GM12864 (cell line): Measurements from ENCODE around the gene MAGEA12.
"Not testable (repeated sequence)": the region's sequence is repeated elsewhere in the genome, so short reads cannot be mapped to it uniquely, and the experiment has no call there.

Experiments used
- DNase-seq: peaks from one replicate; pipeline ENCODE4 v3.0.0-alpha.2; 2011; ENCODE audit warnings: low read depth
- H3K4me3 ChIP-seq: 2 replicates; pipeline ENCODE4 v1.5.1; 2011; ENCODE audit warnings: mild to moderate bottlenecking, low read depth, low read length, control low read depth
- TF ChIP-seq, protein P1 (sequence below): IDR thresholded peaks from 2 replicates; pipeline ENCODE4 v1.5.1; 2011; ENCODE audit warnings: low read depth, mild to moderate bottlenecking, moderate library complexity, low read length, control low read depth, inconsistent platforms; ENCODE audit errors: missing control alignments

The MAGEA12 gene

GRCh38 chrX:152735860-152736511 lies 2.4 kb downstream of the MAGEA12 start:
- TF ChIP-seq, protein P1, sequence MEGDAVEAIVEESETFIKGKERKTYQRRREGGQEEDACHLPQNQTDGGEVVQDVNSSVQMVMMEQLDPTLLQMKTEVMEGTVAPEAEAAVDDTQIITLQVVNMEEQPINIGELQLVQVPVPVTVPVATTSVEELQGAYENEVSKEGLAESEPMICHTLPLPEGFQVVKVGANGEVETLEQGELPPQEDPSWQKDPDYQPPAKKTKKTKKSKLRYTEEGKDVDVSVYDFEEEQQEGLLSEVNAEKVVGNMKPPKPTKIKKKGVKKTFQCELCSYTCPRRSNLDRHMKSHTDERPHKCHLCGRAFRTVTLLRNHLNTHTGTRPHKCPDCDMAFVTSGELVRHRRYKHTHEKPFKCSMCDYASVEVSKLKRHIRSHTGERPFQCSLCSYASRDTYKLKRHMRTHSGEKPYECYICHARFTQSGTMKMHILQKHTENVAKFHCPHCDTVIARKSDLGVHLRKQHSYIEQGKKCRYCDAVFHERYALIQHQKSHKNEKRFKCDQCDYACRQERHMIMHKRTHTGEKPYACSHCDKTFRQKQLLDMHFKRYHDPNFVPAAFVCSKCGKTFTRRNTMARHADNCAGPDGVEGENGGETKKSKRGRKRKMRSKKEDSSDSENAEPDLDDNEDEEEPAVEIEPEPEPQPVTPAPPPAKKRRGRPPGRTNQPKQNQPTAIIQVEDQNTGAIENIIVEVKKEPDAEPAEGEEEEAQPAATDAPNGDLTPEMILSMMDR, result no peak
- DNase-seq, result no peak
- no peak overlapping the region for H3K4me3 ChIP-seq

- H3K4me3 ChIP-seq, DNase-seq: not testable (repeated sequence)
These were observed 3.0 kb downstream of the MAGEA12 start for GRCh38 chrX:152736528-152736927.

GRCh38 chrX:152738560-152738959 lies 5.0 kb downstream of the MAGEA12 start:
- no peak for DNase-seq

DNA sequence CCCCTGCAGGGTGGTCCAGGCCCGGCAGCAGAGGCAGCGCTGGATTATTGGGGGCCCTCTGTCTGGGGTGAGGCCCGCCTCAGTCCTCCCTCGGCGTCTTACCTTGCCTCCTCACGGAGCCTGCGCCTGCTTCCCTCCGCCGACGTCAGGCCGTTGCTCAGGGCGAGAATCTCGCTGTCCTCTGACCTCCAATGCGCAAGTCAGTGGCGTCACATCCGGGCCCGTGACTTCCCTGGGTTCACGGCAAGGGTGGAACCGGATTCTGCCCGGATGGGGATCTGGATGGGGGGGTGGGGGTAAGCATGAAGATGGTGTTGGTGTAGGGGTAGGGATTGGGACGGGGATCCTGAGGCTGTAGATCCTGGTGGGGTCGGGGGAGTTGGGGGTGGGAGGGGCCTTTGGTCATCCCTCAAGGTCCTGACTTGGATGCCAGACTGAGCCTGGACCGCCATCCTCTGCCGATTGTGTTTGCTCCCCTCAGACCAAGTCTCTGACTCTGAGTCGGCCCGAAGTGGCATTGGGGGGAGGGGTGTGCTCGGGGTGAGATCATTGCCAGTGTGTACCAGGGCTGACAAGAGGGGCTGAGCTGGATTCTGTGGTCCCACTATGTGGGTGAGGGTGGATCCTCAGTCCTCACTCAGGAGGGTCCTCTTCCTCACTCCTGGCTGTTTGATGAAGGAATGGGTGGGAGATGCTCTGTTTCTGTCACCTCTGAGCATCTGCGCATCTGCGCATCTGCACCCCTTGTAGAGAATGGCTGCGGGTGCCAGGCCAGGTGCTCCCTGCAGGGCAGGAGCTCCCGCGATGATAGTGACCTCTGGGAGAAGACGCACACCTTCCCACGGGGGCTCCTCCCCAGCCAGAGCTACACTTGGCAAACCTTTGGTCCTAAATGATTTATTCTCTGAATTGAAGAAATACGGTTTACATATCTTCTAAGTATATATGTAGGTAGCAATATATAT lies 20.4 kb downstream of the MAGEA12 start, which contains the start of gene MAGEA2:
MAGEA2 (minus strand) TSS at position 157 of the 965 bp plus-strand sequence. CDS start 2,479 bp downstream, outside the sequence.
- not testable (repeated sequence) for DNase-seq, H3K4me3 ChIP-seq

More at GRCh38 chrX:152738560-152738959, 5.0 kb downstream of the MAGEA12 start:
- TF ChIP-seq, protein P1, result no peak
- no peak overlapping the region for H3K4me3 ChIP-seq

DNA sequence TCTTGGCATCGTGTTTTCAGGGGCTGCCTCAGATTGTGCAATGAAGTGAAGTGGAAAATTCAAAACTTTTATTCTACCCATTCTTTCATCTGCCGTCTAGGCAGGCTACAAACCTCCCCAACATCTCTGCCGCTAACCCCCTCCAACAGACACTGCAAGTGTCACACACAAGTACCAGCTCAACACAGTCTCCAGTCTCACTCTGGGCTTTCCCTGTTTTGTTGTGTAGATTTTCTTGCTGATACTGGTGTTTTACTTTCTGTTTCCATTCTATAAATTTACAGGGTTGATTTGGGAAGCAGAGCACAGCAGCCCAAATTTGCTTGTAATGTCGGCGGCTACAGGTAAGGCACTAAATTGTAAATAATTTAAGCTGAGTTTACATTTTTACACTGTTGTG lies 21.3 kb downstream of the MAGEA12 start:
- not testable (repeated sequence) for H3K4me3 ChIP-seq, DNase-seq

DNA sequence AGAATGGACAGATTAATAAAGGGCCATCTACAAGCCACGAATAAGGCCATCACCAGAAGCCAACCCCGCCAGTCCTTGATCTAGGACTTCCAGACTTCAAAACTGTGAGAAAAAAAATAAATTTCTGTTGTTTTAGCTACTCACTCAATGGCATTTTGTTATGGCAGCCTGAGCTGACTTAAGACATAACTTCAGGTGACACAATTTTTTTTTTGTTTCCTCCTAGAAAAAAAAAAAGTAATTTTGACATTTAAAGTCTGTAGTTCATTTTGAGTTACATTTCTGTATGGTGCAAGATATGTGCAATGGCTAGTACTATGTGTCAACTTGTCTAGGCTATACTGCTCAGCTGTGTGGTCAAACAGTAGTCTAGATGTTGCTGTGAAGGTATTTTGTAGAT lies 25.4 kb downstream of the MAGEA12 start, which contains the start of gene CSAG3:
CSAG3 (plus strand) TSS at position 301 of the 400 bp plus-strand sequence.
- not testable (repeated sequence) for H3K4me3 ChIP-seq, DNase-seq

- not testable (repeated sequence) for DNase-seq, H3K4me3 ChIP-seq
These were observed 26.0 kb downstream of the MAGEA12 start for GRCh38 chrX:152759544-152759943.

- not testable (repeated sequence) for H3K4me3 ChIP-seq, DNase-seq
These were observed 28.0 kb downstream of the MAGEA12 start for GRCh38 chrX:152761582-152761981.

- not testable (repeated sequence) for H3K4me3 ChIP-seq, DNase-seq
These were observed 33.0 kb downstream of the MAGEA12 start for GRCh38 chrX:152766562-152766961.

- DNase-seq, H3K4me3 ChIP-seq: not testable (repeated sequence)
These were observed 36.2 kb downstream of the MAGEA12 start, which contains the start of gene MAGEA6 for GRCh38 chrX:152769549-152770289. TSS of gene MAGEA6 (minus strand) at chrX:152769689. CDS start at chrX:152767650, 2,039 bp downstream.

GRCh38 chrX:152787062-152787461 lies 53.5 kb downstream of the MAGEA12 start:
- H3K4me3 ChIP-seq, result not testable (repeated sequence)

More at GRCh38 chrX:152787062-152787461, 53.5 kb downstream of the MAGEA12 start:
- not testable (repeated sequence) for DNase-seq
